GM23338 (cell line): ENCODE data around the gene GRM8. TPM values are rescaled to one million over a fixed set of nuclear protein-coding genes. Genes with fewer than 3 reads are reported as not detected.

Experiments used
- ATAC-seq: fragments of 200-7000 bp; cut with Tn5 transposase; 3 replicates; pipeline ENCODE4 v1.9.1; 2020
- DNase-seq: peaks from one replicate; pipeline ENCODE4 v3.0.0-alpha.2; 2015; ENCODE audit warnings: low spot score
- H2AFZ ChIP-seq: fragments of 200-600 bp; sonication (generic); 2 replicates; pipeline ENCODE4 v1.8.0; 2016; ENCODE audit warnings: antibody characterized with exemption, mild to moderate bottlenecking, moderate library complexity
- H3F3A ChIP-seq: fragments of 200-600 bp; sonication (generic); replicated peaks from 2 replicates; pipeline ENCODE4 v1.8.0; 2017; ENCODE audit warnings: antibody characterized with exemption, mixed run types, low read depth
- H3K27ac ChIP-seq: fragments of 200-600 bp; sonication (generic); 2 replicates; pipeline ENCODE4 v1.6.1; 2016; ENCODE audit warnings: low read depth
- H3K27me3 ChIP-seq: fragments of 200-600 bp; sonication (generic); 2 replicates; pipeline ENCODE4 v1.8.0; 2016; ENCODE audit warnings: mild to moderate bottlenecking, mixed run types, moderate library complexity; ENCODE audit not compliant: insufficient read depth
- H3K36me3 ChIP-seq: fragments of 200-600 bp; sonication (generic); 2 replicates; pipeline ENCODE4 v1.8.0; 2016; ENCODE audit warnings: mild to moderate bottlenecking; ENCODE audit not compliant: insufficient read depth
- H3K4me1 ChIP-seq: fragments of 200-600 bp; sonication (generic); 2 replicates; pipeline ENCODE4 v1.8.0; 2016; ENCODE audit warnings: mild to moderate bottlenecking, moderate library complexity; ENCODE audit not compliant: insufficient read depth
- H3K4me2 ChIP-seq: fragments of 200-600 bp; sonication (generic); 2 replicates; pipeline ENCODE4 v1.7.1; 2017; ENCODE audit warnings: mixed run types
- H3K4me3 ChIP-seq: fragments of 200-600 bp; sonication (generic); 2 replicates; pipeline ENCODE4 v1.6.1; 2016; ENCODE audit warnings: mixed run types
- H3K79me2 ChIP-seq: fragments of 200-600 bp; sonication (generic); replicated peaks from 2 replicates; pipeline ENCODE4 v1.8.0; 2017; ENCODE audit warnings: mild to moderate bottlenecking; ENCODE audit not compliant: insufficient read depth
- H3K9me2 ChIP-seq: fragments of 200-600 bp; sonication (generic); 2 replicates; pipeline ENCODE4 v1.8.0; 2017; ENCODE audit not compliant: insufficient read depth
- H4K20me1 ChIP-seq: fragments of 200-600 bp; sonication (generic); replicated peaks from 2 replicates; pipeline ENCODE4 v1.8.0; 2017; ENCODE audit warnings: mild to moderate bottlenecking; ENCODE audit not compliant: insufficient read depth
- H3K27ac Mint-ChIP-seq: 2 replicates; pipeline ENCODE4 v1.8.0; 2020; ENCODE audit warnings: inconsistent platforms, mild to moderate bottlenecking, moderate library complexity, mixed read lengths
- H3K27me3 Mint-ChIP-seq: 3 replicates; pipeline ENCODE4 v1.8.0; 2022; ENCODE audit warnings: low read depth, mild to moderate bottlenecking, moderate library complexity, mixed read lengths, inconsistent platforms; ENCODE audit not compliant: insufficient read depth, poor library complexity
- H3K36me3 Mint-ChIP-seq: 3 replicates; pipeline ENCODE4 v1.8.0; 2021; ENCODE audit warnings: low read depth, mild to moderate bottlenecking, inconsistent platforms, moderate library complexity, mixed read lengths
- H3K4me1 Mint-ChIP-seq: 3 replicates; pipeline ENCODE4 v1.8.0; 2020; ENCODE audit warnings: mild to moderate bottlenecking, inconsistent platforms, mixed read lengths
- H3K4me3 Mint-ChIP-seq: 3 replicates; pipeline ENCODE4 v1.8.0; 2021; ENCODE audit warnings: moderate library complexity, mild to moderate bottlenecking, inconsistent platforms, mixed read lengths
- H3K9me3 Mint-ChIP-seq: 3 replicates; pipeline ENCODE4 v1.8.0; 2020; ENCODE audit warnings: moderate library complexity, mild to moderate bottlenecking, inconsistent platforms, mixed read lengths
- CREB1 ChIP-seq: fragments of 250-450 bp; sonication (Bioruptor Pico); IDR thresholded peaks from 2 replicates; pipeline ENCODE4 v1.5.0; 2020; ENCODE audit warnings: low read depth, mild to moderate bottlenecking, moderate library complexity
- EZH2 ChIP-seq: fragments of 200-600 bp; sonication (generic); IDR thresholded peaks from one replicate; pipeline ENCODE4 v1.8.0; 2017; ENCODE audit warnings: antibody characterized with exemption, mild to moderate bottlenecking, low read depth; ENCODE audit not compliant: unreplicated experiment
- EZH2phosphoT487 ChIP-seq: fragments of 200-600 bp; sonication (generic); IDR thresholded peaks from one replicate; pipeline ENCODE4 v1.8.1; 2018; ENCODE audit warnings: antibody characterized with exemption; ENCODE audit not compliant: unreplicated experiment
- JUNB ChIP-seq: IDR thresholded peaks from one replicate; pipeline ENCODE4 v1.6.1; 2016; ENCODE audit warnings: antibody characterized with exemption; ENCODE audit not compliant: unreplicated experiment
- STAT1 ChIP-seq: IDR thresholded peaks from one replicate; pipeline ENCODE4 v1.6.1; 2016; ENCODE audit warnings: antibody characterized with exemption; ENCODE audit not compliant: unreplicated experiment
- ZNF331 ChIP-seq: fragments of 250-450 bp; sonication (Bioruptor Pico); IDR thresholded peaks from 2 replicates; pipeline ENCODE4 v1.5.0; 2020; ENCODE audit warnings: low read depth, mild to moderate bottlenecking, moderate library complexity
- polyA plus RNA-seq: library from polyadenylated mRNA; unstranded; fragments of >200 nt; fragmentation: Nextera tagmentation; extraction: Ambion mirVana; gene quantifications from 2 replicates; pipeline ENCODE4 v1.2.1, GENCODE V29; 2016
- total RNA-seq: library from RNA; depleted of rRNA; stranded (reverse); fragments of >200 nt; shearing (Covaris generic); gene quantifications from 2 replicates; pipeline ENCODE4 v1.2.3, GENCODE V29; 2014
- TF ChIP-seq, protein P1 (sequence below), 2 experiments: fragments of 200-600 bp in 1 of 2; sonication (generic) in 1 of 2; conservative IDR thresholded peaks; 2 replicates each; pipeline versions ENCODE4 v1.5.1 to v1.6.1; 2016 to 2017; ENCODE audit warnings: antibody characterized with exemption in 2 of 2, low read depth in 2 of 2, mild to moderate bottlenecking in 2 of 2, moderate library complexity in 1 of 2
- TF ChIP-seq, protein P2 (sequence below): IDR thresholded peaks from 2 replicates; pipeline ENCODE4 v1.6.1; 2016; ENCODE audit warnings: antibody characterized with exemption
- TF ChIP-seq, protein P3 (sequence below): fragments of 250-450 bp; sonication (Bioruptor Pico); IDR thresholded peaks from 2 replicates; pipeline ENCODE4 v1.5.0; 2020; ENCODE audit warnings: mild to moderate bottlenecking, moderate library complexity

Gene GRM8
- total and polyA plus RNA-seq, 2 experiments from 2014 or later, result 1.9 to 6.6 TPM

DNA sequence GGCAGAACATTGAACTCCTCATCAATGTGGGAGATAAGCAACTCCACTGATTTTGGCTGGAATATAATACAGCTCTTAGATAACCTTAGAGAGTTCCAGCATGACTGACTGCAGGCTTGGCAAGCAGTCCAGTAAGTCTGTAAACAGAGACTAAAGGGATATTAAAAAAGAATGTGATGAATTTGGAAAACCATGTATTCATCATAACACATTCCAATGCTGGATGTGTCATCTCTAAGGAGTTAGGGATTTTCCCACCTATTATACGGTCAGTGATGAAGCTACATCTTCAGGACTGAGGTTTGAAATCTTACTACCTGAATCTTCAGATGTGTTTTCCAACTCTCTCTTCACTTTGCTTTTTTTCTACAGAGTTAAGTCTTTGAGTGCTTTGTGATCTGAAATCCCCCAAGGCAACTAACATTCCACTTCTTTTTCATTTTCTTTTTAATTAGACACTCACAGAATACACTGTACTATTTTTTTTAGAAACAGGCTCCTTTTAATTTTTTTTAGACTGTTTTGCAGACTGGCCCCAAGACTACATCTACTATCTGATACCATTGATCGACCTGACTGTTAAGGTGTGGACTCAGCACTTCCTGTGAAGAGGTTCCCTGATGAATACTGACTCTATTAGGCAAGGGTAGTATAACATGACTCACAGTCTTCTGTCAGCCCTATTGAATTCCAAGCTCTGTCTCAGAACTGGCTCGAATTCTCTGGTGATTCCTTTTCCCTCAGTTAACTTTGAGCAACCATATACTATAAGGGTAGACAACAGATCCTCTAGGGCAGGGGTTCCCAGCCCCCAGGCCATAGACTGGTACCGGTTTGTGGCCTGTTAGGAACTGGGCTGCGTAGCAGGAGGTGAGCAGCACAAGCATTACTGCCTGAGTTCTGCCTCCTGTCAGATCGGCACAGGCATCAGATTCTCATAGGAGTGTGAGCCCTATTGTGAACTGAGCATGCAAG is 678.2 kb downstream of the GRM8 start (continued):
- TF ChIP-seq, protein P1, sequence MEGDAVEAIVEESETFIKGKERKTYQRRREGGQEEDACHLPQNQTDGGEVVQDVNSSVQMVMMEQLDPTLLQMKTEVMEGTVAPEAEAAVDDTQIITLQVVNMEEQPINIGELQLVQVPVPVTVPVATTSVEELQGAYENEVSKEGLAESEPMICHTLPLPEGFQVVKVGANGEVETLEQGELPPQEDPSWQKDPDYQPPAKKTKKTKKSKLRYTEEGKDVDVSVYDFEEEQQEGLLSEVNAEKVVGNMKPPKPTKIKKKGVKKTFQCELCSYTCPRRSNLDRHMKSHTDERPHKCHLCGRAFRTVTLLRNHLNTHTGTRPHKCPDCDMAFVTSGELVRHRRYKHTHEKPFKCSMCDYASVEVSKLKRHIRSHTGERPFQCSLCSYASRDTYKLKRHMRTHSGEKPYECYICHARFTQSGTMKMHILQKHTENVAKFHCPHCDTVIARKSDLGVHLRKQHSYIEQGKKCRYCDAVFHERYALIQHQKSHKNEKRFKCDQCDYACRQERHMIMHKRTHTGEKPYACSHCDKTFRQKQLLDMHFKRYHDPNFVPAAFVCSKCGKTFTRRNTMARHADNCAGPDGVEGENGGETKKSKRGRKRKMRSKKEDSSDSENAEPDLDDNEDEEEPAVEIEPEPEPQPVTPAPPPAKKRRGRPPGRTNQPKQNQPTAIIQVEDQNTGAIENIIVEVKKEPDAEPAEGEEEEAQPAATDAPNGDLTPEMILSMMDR (conservative IDR thresholded peaks at IDR 0.05; ENCODE audit: low read depth in 2 of 2), result no peak
- TF ChIP-seq, protein P2, sequence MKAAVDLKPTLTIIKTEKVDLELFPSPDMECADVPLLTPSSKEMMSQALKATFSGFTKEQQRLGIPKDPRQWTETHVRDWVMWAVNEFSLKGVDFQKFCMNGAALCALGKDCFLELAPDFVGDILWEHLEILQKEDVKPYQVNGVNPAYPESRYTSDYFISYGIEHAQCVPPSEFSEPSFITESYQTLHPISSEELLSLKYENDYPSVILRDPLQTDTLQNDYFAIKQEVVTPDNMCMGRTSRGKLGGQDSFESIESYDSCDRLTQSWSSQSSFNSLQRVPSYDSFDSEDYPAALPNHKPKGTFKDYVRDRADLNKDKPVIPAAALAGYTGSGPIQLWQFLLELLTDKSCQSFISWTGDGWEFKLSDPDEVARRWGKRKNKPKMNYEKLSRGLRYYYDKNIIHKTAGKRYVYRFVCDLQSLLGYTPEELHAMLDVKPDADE, result no peak
- TF ChIP-seq JUNB, result no peak

DNA sequence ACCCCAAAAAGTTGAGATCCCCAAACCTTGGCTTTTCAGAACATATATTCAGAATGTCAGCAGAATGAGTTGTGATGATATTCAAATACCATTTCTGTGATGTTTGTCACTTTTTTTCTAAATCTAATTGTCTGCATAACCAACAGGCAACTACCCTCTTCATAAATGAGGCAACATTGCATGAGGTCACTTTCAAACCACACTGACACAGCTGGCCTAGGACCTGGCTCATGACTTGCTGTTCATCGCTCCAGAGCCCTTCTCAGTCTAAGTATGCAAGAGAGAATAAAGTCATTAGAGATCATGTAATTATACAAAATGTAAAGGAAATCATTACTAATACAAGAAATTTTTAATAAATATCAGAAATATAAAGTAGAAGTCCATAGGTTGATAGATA is 681.9 kb downstream of the GRM8 start:
- no peaks in the 10 kb centered on the region for H3K36me3 ChIP-seq
- ATAC-seq (no peak), DNase-seq (no peak)
- no peaks in the 10 kb centered on the region for H3K27me3 ChIP-seq
- Mint-ChIP-seq H3K9me3 (no peaks in the 10 kb centered on the region), H3K27ac (no peak overlapping the region), H3K4me1 (peaks cover 6% of the 10 kb centered on the region; the same call in 1 of the 3 replicates), H3K4me3 (no peak overlapping the region), H3K36me3 (no peaks in the 10 kb centered on the region), H3K27me3 (no peaks in the 10 kb centered on the region)
- H3K9me2 ChIP-seq, result peaks cover 7% of the 10 kb centered on the region
- H3F3A ChIP-seq, result no peaks in the 10 kb centered on the region
- no peaks in the 10 kb centered on the region for H4K20me1 ChIP-seq
- H2AFZ ChIP-seq, result no peak overlapping the region
- no peak overlapping the region for H3K4me2 ChIP-seq
- no peak overlapping the region for H3K27ac ChIP-seq
- H3K4me1 ChIP-seq, result no peaks in the 10 kb centered on the region
- no peak overlapping the region for H3K4me3 ChIP-seq
- no peaks in the 10 kb centered on the region for H3K79me2 ChIP-seq
- TF ChIP-seq EZH2 (no peak), ZNF331 (no peak), JUNB (no peak), CREB1 (CRISPR knock-in tag) (no peak), EZH2phosphoT487 (no peak), STAT1 (no peak)
- TF ChIP-seq, protein P1 (conservative IDR thresholded peaks at IDR 0.05; ENCODE audit: low read depth in 2 of 2), result no peak
- TF ChIP-seq, protein P2, result no peak
- TF ChIP-seq, protein P3, sequence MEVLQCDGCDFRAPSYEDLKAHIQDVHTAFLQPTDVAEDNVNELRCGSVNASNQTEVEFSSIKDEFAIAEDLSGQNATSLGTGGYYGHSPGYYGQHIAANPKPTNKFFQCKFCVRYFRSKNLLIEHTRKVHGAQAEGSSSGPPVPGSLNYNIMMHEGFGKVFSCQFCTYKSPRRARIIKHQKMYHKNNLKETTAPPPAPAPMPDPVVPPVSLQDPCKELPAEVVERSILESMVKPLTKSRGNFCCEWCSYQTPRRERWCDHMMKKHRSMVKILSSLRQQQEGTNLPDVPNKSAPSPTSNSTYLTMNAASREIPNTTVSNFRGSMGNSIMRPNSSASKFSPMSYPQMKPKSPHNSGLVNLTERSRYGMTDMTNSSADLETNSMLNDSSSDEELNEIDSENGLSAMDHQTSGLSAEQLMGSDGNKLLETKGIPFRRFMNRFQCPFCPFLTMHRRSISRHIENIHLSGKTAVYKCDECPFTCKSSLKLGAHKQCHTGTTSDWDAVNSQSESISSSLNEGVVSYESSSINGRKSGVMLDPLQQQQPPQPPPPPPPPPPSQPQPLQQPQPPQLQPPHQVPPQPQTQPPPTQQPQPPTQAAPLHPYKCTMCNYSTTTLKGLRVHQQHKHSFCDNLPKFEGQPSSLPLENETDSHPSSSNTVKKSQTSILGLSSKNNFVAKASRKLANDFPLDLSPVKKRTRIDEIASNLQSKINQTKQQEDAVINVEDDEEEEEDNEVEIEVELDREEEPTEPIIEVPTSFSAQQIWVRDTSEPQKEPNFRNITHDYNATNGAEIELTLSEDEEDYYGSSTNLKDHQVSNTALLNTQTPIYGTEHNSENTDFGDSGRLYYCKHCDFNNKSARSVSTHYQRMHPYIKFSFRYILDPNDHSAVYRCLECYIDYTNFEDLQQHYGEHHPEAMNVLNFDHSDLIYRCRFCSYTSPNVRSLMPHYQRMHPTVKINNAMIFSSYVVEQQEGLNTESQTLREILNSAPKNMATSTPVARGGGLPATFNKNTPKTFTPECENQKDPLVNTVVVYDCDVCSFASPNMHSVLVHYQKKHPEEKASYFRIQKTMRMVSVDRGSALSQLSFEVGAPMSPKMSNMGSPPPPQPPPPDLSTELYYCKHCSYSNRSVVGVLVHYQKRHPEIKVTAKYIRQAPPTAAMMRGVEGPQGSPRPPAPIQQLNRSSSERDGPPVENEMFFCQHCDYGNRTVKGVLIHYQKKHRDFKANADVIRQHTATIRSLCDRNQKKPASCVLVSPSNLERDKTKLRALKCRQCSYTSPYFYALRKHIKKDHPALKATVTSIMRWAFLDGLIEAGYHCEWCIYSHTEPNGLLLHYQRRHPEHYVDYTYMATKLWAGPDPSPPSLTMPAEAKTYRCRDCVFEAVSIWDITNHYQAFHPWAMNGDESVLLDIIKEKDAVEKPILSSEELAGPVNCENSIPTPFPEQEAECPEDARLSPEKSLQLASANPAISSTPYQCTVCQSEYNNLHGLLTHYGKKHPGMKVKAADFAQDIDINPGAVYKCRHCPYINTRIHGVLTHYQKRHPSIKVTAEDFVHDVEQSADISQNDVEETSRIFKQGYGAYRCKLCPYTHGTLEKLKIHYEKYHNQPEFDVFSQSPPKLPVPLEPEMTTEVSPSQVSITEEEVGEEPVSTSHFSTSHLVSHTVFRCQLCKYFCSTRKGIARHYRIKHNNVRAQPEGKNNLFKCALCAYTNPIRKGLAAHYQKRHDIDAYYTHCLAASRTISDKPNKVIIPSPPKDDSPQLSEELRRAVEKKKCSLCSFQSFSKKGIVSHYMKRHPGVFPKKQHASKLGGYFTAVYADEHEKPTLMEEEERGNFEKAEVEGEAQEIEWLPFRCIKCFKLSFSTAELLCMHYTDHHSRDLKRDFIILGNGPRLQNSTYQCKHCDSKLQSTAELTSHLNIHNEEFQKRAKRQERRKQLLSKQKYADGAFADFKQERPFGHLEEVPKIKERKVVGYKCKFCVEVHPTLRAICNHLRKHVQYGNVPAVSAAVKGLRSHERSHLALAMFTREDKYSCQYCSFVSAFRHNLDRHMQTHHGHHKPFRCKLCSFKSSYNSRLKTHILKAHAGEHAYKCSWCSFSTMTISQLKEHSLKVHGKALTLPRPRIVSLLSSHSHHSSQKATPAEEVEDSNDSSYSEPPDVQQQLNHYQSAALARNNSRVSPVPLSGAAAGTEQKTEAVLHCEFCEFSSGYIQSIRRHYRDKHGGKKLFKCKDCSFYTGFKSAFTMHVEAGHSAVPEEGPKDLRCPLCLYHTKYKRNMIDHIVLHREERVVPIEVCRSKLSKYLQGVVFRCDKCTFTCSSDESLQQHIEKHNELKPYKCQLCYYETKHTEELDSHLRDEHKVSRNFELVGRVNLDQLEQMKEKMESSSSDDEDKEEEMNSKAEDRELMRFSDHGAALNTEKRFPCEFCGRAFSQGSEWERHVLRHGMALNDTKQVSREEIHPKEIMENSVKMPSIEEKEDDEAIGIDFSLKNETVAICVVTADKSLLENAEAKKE (CRISPR knock-in tag), result no peak
